Activated naive CD4-positive, alpha-beta T cell treated with anti-CD3 and anti-CD28 coated beads, Interleukin-2, amount 10 ng/mL, durations not matched to agents 7 days and 5 days (primary cell): Measurements from ENCODE around the gene LRRK1.

Source experiments
- CTCF ChIA-PET: fragments of 350-600 bp; sonication (Branson Sonifier 250); formaldehyde crosslinking; loops from one replicate; lab custom pipeline; 2021; ENCODE audit warnings: antibody characterized with exemption; lab: Charles Lee
- DNase-seq: peaks from one replicate; pipeline ENCODE4 v3.0.0-alpha.2; 2020
- H3K27ac Mint-ChIP-seq: one replicate; pipeline ENCODE4 v1.8.0; 2021; ENCODE audit warnings: mild to moderate bottlenecking, moderate library complexity, mixed read lengths
- H3K27me3 Mint-ChIP-seq: one replicate; pipeline ENCODE4 v1.8.0; 2021; ENCODE audit warnings: mild to moderate bottlenecking, mixed read lengths
- H3K36me3 Mint-ChIP-seq: one replicate; pipeline ENCODE4 v1.8.0; 2021; ENCODE audit warnings: mixed read lengths
- H3K4me1 Mint-ChIP-seq: one replicate; pipeline ENCODE4 v1.8.0; 2021; ENCODE audit warnings: mixed read lengths
- H3K4me3 Mint-ChIP-seq: one replicate; pipeline ENCODE4 v1.8.0; 2021; ENCODE audit warnings: mild to moderate bottlenecking, moderate library complexity, mixed read lengths
- H3K9me3 Mint-ChIP-seq: one replicate; pipeline ENCODE4 v1.8.0; 2021; ENCODE audit warnings: mixed read lengths

Gene LRRK1

DNA sequence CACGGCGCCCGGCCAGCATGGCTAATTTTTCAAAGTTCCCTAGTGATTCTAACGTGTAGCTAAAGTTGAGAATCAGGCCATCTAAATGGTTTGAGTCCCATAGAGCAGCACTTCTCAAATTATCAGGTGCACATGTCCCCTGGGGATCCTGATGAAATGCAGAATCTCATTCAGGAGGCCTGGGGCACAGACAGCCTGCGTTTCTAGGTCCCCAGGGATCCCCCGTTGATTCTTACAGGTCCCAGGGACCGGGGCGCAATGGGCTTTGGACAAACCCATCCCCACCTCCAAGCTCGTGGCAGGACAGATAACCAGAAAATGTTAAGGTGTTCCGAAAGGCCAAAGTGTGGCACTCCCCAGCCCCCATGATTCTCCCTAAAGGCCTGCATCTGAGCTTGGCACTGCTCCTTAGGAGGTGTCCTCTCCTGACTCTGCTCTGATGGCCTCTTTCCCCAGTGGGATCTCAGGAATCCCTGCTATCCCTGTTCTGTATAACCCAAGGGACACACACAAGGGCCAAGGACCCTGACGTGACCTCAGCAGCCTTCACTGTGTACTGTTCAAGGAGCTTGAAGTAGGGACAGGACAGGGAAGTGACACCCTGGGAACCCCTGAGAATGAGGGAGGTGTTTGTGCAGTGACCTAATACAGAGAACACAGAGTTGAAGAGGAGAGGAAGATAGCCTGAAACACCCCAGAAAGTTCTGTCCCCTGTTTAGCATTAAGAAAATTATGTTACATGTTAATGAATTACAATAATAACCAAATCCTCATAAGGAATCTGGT, 8.0 kb downstream of the LRRK1 start:
- Mint-ChIP-seq H3K36me3 (no peaks in the 10 kb centered on the region), H3K4me1 (peaks cover 8% of the 10 kb centered on the region), H3K9me3 (no peaks in the 10 kb centered on the region), H3K27me3 (peaks cover 24% of the 10 kb centered on the region), H3K4me3 (no peak overlapping the region), H3K27ac (no peak overlapping the region)
- DNase-seq = no peak
- CTCF ChIA-PET = interaction anchor here (1.0 to 1.4 kb wide), 2 partner anchors 10 to 82 kb away, joined by 3 to 4 read pairs; no protein-coding TSS in a partner anchor

DNA sequence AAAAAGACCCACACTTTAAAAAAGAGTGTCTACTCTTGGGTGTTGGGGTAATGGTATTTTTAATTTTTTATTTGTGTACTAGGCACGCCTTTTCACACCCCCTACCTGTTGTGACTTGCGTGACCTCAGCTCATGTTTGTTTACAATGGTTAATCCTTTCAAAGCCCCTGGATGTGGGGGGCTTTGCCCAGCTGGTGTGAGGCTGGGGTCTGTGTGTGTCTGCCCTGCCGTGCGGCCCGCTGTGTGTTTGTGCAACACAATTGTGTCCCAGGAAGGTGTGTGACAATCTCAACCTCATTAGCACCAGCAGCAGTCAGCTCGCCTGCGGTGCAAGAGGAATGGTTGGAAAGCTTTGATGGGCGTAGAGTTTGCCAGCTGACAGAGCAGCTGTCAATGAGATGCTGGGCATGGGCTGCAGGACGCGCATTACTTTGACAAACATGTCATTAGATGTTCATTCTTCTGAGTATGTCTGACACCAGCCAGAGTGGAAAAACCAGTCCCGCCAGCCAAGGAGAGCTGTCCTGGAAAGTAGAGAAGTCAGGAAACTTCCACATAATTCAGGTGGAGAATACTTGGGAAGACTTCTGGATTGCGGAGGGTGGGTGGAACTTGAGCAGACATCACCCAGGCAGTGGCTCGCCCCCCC, 9.6 kb downstream of the LRRK1 start:
- no peaks in the 10 kb centered on the region for H3K36me3 Mint-ChIP-seq
- CTCF ChIA-PET = interaction anchor here (1.6 kb wide), 1 partner anchor 11 kb away, joined by 7 read pairs; the partner anchor contains the start of gene LRRK1

GRCh38 chr15:100929641-100930042, 10.5 kb downstream of the LRRK1 start:
- H3K4me3 Mint-ChIP-seq = no peak overlapping the region
- DNase-seq = no peak
- CTCF ChIA-PET = interaction anchor here (0.6 to 1.6 kb wide), 2 partner anchors 8 to 11 kb away, joined by 4 to 7 read pairs; partner anchors contain the start of gene LRRK1
- no peak overlapping the region for H3K27ac Mint-ChIP-seq
- peaks cover 8% of the 10 kb centered on the region for H3K27me3 Mint-ChIP-seq
- no peaks in the 10 kb centered on the region for H3K4me1 Mint-ChIP-seq
- no peaks in the 10 kb centered on the region for H3K36me3 Mint-ChIP-seq
- no peaks in the 10 kb centered on the region for H3K9me3 Mint-ChIP-seq

More for the DNA sequence above, 9.6 kb downstream of the LRRK1 start:
- DNase-seq = no peak
- no peak overlapping the region for H3K27ac Mint-ChIP-seq
- no peaks in the 10 kb centered on the region for H3K4me1 Mint-ChIP-seq
- peaks cover 14% of the 10 kb centered on the region for H3K27me3 Mint-ChIP-seq
- no peaks in the 10 kb centered on the region for H3K9me3 Mint-ChIP-seq
- no peak overlapping the region for H3K4me3 Mint-ChIP-seq

DNA sequence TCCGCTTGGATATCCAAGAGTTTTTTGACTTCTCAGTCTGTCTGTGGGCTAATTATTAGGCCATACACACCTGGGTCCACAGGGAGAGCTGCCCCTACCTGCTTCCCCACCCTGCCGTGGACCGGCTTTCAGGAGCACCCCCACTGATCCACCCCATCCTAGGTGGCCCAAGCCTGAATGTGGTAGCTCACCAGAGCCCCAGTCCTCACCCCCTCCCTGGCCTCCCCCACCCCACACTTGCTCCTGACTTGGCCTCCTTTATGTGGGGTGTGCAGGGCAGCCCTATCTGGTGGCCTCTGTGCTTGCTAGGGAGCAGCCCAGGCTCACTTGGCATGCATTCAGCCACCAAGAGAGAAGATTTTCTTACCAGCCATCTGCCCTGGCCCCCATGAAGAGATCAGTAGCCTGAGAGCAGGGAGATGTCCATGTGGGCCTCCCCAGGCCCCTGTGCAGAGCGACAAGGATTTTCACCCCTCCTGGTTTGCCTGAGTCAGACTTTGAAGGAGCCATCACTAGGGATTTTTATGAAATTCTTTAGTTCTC, 11.2 kb downstream of the LRRK1 start:
- CTCF ChIA-PET = interaction anchor here (1.2 to 1.6 kb wide), 2 partner anchors 9 to 12 kb away, joined by 3 to 7 read pairs; partner anchors contain the start of gene LRRK1
- no peaks in the 10 kb centered on the region for H3K9me3 Mint-ChIP-seq
- H3K27me3 Mint-ChIP-seq = peaks cover 8% of the 10 kb centered on the region
- H3K4me1 Mint-ChIP-seq = no peaks in the 10 kb centered on the region
- no peak overlapping the region for H3K27ac Mint-ChIP-seq
- DNase-seq = no peak
- H3K4me3 Mint-ChIP-seq = no peak overlapping the region
- H3K36me3 Mint-ChIP-seq = no peaks in the 10 kb centered on the region

- no peak overlapping the region for H3K27ac Mint-ChIP-seq
- no peaks in the 10 kb centered on the region for H3K9me3 Mint-ChIP-seq
- H3K4me1 Mint-ChIP-seq = no peaks in the 10 kb centered on the region
- no peak for DNase-seq
- H3K4me3 Mint-ChIP-seq = no peak overlapping the region
- peaks cover 13% of the 10 kb centered on the region for H3K27me3 Mint-ChIP-seq
- H3K36me3 Mint-ChIP-seq = no peaks in the 10 kb centered on the region
- CTCF ChIA-PET = interaction anchor here (1.2 kb wide), 1 partner anchor 10 kb away, joined by 3 read pairs; no protein-coding TSS in a partner anchor
Observed at GRCh38 chr15:100931143-100931890, 12.2 kb downstream of the LRRK1 start.

GRCh38 chr15:100932676-100933348, 13.7 kb downstream of the LRRK1 start:
- no peak for DNase-seq
- Mint-ChIP-seq H3K36me3 (no peaks in the 10 kb centered on the region), H3K4me1 (no peaks in the 10 kb centered on the region), H3K9me3 (no peaks in the 10 kb centered on the region), H3K27ac (no peak overlapping the region), H3K27me3 (peaks cover 13% of the 10 kb centered on the region), H3K4me3 (no peak overlapping the region)
- CTCF ChIA-PET = no interaction called here

GRCh38 chr15:100934166-100934565, 15.0 kb downstream of the LRRK1 start:
- DNase-seq = no peak
- peaks cover 14% of the 10 kb centered on the region for H3K27me3 Mint-ChIP-seq
- no peak overlapping the region for H3K27ac Mint-ChIP-seq
- no peak overlapping the region for H3K4me3 Mint-ChIP-seq
- CTCF ChIA-PET = interaction anchor here (1.2 kb wide), 1 partner anchor 16 kb away, joined by 3 read pairs; no protein-coding TSS in a partner anchor
- H3K36me3 Mint-ChIP-seq = no peaks in the 10 kb centered on the region
- no peaks in the 10 kb centered on the region for H3K4me1 Mint-ChIP-seq
- H3K9me3 Mint-ChIP-seq = no peaks in the 10 kb centered on the region

- no peak overlapping the region for H3K27ac Mint-ChIP-seq
- H3K36me3 Mint-ChIP-seq = no peaks in the 10 kb centered on the region
- H3K4me3 Mint-ChIP-seq = no peak overlapping the region
- H3K4me1 Mint-ChIP-seq = no peaks in the 10 kb centered on the region
- H3K9me3 Mint-ChIP-seq = no peaks in the 10 kb centered on the region
- DNase-seq = no peak
- CTCF ChIA-PET = interaction anchor here (1.2 kb wide), 1 partner anchor 17 kb away, joined by 3 read pairs; no protein-coding TSS in a partner anchor
- peaks cover 14% of the 10 kb centered on the region for H3K27me3 Mint-ChIP-seq
Observed at GRCh38 chr15:100934726-100935125, 15.6 kb downstream of the LRRK1 start.

DNA sequence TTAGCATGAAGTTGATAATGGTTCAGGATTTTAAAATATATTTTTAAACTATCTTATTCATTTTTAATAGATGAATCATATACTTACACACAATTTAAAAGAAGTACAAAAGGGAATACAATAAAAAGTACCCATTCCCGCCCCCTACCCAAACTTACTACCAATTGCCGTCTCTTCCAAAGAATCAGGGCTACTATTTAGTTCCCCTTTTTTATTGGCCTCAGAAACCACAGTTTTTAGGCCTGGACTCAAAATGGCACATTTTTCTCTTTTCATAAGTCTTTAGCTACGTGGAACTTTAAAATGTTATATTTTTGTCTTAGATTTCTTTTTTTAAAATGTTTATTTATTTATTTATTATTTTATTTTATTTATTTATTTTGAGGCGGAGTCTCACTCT, 18.0 kb downstream of the LRRK1 start:
- no peak overlapping the region for H3K4me3 Mint-ChIP-seq
- no peak for DNase-seq
- no peaks in the 10 kb centered on the region for H3K4me1 Mint-ChIP-seq
- H3K36me3 Mint-ChIP-seq = no peaks in the 10 kb centered on the region
- H3K27me3 Mint-ChIP-seq = peaks cover 9% of the 10 kb centered on the region
- H3K9me3 Mint-ChIP-seq = no peaks in the 10 kb centered on the region
- no peak overlapping the region for H3K27ac Mint-ChIP-seq
- CTCF ChIA-PET = interaction anchor here (1.8 kb wide), 1 partner anchor 20 kb away, joined by 5 read pairs; no protein-coding TSS in a partner anchor

GRCh38 chr15:100939791-100940190, 20.6 kb downstream of the LRRK1 start:
- DNase-seq = no peak
- Mint-ChIP-seq H3K36me3 (no peaks in the 10 kb centered on the region), H3K9me3 (no peaks in the 10 kb centered on the region), H3K27ac (no peak overlapping the region), H3K4me1 (no peaks in the 10 kb centered on the region), H3K27me3 (peaks cover 9% of the 10 kb centered on the region), H3K4me3 (no peak overlapping the region)
- CTCF ChIA-PET = no interaction called here

DNA sequence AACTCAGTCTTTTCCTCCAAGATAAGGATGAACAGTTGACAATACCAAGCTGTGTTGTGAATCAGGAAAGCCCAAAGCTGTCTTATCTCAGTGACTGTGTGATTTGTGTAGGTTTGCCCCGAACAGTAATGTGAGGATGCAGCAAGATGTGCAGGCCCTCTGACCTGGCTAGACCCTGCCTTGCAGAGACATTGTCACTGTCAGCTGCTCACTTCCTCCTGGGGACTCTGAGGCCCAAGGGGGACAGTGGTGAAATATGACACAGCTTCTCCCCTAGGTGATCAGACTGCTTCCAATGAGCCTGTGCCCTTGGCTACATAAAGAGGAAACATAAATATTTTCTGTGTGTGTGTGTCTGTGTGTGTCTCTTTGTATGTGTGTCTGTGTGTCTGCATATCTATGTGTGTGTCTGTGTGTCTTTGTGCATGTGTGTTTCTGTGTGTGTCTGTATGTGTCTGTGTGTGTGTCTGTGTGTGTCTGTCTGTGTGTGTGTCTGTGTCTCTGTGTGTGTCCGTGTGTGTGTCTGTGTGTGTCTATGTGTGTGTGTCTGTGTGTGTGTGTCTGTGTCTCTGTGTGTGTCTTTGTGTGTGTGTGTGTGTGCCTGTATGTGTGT, 21.7 kb downstream of the LRRK1 start:
- CTCF ChIA-PET = interaction anchor here (1.2 kb wide), 1 partner anchor 66 kb away, joined by 3 read pairs; no protein-coding TSS in a partner anchor
- no peak overlapping the region for H3K27ac Mint-ChIP-seq

GRCh38 chr15:100941536-100941935, 22.4 kb downstream of the LRRK1 start:
- peaks cover 5% of the 10 kb centered on the region for H3K27me3 Mint-ChIP-seq
- DNase-seq = no peak
- no peaks in the 10 kb centered on the region for H3K36me3 Mint-ChIP-seq
- H3K9me3 Mint-ChIP-seq = no peaks in the 10 kb centered on the region
- H3K4me1 Mint-ChIP-seq = no peaks in the 10 kb centered on the region
- H3K27ac Mint-ChIP-seq = no peak overlapping the region
- H3K4me3 Mint-ChIP-seq = no peak overlapping the region
- CTCF ChIA-PET = interaction anchor here (1.2 kb wide), 1 partner anchor 65 kb away, joined by 3 read pairs; no protein-coding TSS in a partner anchor

More for the DNA sequence above, 21.7 kb downstream of the LRRK1 start:
- Mint-ChIP-seq H3K4me3 (no peak overlapping the region), H3K36me3 (no peaks in the 10 kb centered on the region), H3K27me3 (peaks cover 5% of the 10 kb centered on the region), H3K4me1 (no peaks in the 10 kb centered on the region), H3K9me3 (no peaks in the 10 kb centered on the region)
- no peak for DNase-seq
